Endodermal cell (in vitro differentiated cells): Measurements from ENCODE around the gene CTNND2. TPM values are rescaled to one million over a fixed set of nuclear protein-coding genes. Genes with fewer than 3 reads are reported as not detected.
"Not testable (repeated sequence)": the region's sequence is repeated elsewhere in the genome, so short reads cannot be mapped to it uniquely, and the experiment has no call there.

Source experiments
- DNase-seq: peaks from one replicate; pipeline ENCODE4 v3.0.0-alpha.2; 2017
- H3K27ac ChIP-seq: 2 replicates; pipeline ENCODE4 v1.5.1; 2013; ENCODE audit warnings: mild to moderate bottlenecking, low read depth, low read length, moderate library complexity
- H3K27me3 ChIP-seq: 2 replicates; pipeline ENCODE4 v1.6.1; 2013; ENCODE audit warnings: mild to moderate bottlenecking, low read length, moderate library complexity; ENCODE audit not compliant: insufficient read depth, control insufficient read depth, poor library complexity, severe bottlenecking
- H3K36me3 ChIP-seq: 2 replicates; pipeline ENCODE4 v1.7.0; 2013; ENCODE audit warnings: mild to moderate bottlenecking, low read length, moderate library complexity; ENCODE audit not compliant: control insufficient read depth, insufficient read depth
- H3K4me1 ChIP-seq: one replicate; pipeline ENCODE4 v1.7.0; 2013; ENCODE audit warnings: low read length; ENCODE audit not compliant: control insufficient read depth, insufficient read depth
- H3K4me3 ChIP-seq: 2 replicates; pipeline ENCODE4 v1.5.1; 2013; ENCODE audit warnings: mild to moderate bottlenecking, low read length, moderate library complexity
- H3K9ac ChIP-seq: 2 replicates; pipeline ENCODE4 v1.6.1; 2013; ENCODE audit warnings: mild to moderate bottlenecking, low read length, moderate library complexity; ENCODE audit not compliant: poor library complexity, severe bottlenecking; ENCODE audit errors: extremely low read depth
- H3K9me3 ChIP-seq: 2 replicates; pipeline ENCODE4 v1.6.1; 2013; ENCODE audit warnings: mild to moderate bottlenecking, low read length, moderate library complexity; ENCODE audit not compliant: control insufficient read depth
- H3K27ac Mint-ChIP-seq: 2 replicates; pipeline ENCODE4 v1.8.0; 2020; ENCODE audit warnings: mixed read lengths
- H3K27me3 Mint-ChIP-seq: 2 replicates; pipeline ENCODE4 v1.8.0; 2021; ENCODE audit warnings: mild to moderate bottlenecking, mixed read lengths; ENCODE audit not compliant: insufficient read depth
- H3K36me3 Mint-ChIP-seq: 2 replicates; pipeline ENCODE4 v1.8.0; 2020; ENCODE audit warnings: low read depth, mixed read lengths
- H3K4me1 Mint-ChIP-seq: 2 replicates; pipeline ENCODE4 v1.8.0; 2020; ENCODE audit warnings: mixed read lengths
- H3K4me3 Mint-ChIP-seq: 2 replicates; pipeline ENCODE4 v1.8.0; 2020; ENCODE audit warnings: mild to moderate bottlenecking, moderate library complexity, mixed read lengths
- H3K9me3 Mint-ChIP-seq: 2 replicates; pipeline ENCODE4 v1.8.0; 2020; ENCODE audit warnings: mild to moderate bottlenecking, mixed read lengths
- WGBS, 2 experiments: methylation state at CpG; one replicate each; pipeline versions ENCODE4 v1.1.5 to v1.1.7; 2013; ENCODE audit warnings: missing lambda C conversion rate in 2 of 2, mixed read lengths in 1 of 2; ENCODE audit not compliant: insufficient coverage in 1 of 2, insufficient read length in 1 of 2; 5-methylcytosine and 5-hydroxymethylcytosine counted together
- total RNA-seq, 2 donors: library from RNA; stranded (reverse); fragmentation: NEBNext Ultra II Directional in 1 of 2; extraction: Animal tissue kit (Norgen Biotek cat#: 25700) in 1 of 2; gene quantifications; 2 replicates in 1 of 2; 3 replicates in 1 of 2; pipeline ENCODE4 v1.2.1, GENCODE V29; 2021
- TF ChIP-seq, protein P1 (sequence below): fragments of 200-600 bp; sonication (generic); conservative IDR thresholded peaks from 2 replicates; pipeline ENCODE4 v1.5.0; 2021; ENCODE audit warnings: antibody characterized with exemption, mild to moderate bottlenecking

The CTNND2 gene
- total RNA-seq, 2 donors from 2014 or later = 6.5 to 10.3 TPM

DNA sequence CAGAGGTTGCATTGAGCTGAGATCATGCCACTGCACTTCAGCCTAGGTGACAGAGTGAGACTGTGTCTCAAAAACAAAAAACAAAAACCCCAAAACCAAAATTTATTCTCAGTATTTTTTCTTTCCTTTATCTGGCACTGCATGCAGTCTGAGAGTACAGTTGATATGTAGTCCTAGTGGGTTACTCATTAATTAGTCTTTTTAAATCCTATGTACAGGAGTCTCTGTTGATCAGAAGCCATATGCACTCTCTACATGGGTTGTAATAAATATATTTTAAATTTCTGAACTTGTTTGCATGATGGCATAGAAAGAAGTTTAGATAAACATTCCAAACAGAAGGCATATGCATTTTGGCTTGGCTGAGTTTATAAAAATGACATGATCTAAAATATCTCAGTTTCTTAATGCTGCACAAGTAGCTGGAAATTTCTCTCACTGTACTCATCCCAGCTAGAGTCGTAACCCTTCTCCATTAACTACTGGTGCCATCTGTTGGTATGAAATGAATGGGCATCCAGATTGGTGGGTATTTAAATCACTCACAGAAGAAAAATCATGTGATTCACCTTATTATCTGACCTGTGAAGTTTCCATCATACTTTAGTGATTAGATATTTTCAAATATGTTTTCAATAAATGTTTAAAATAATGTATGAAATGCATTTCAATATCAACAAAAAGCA, 284.8 kb downstream of the CTNND2 start:
- no peak overlapping the region for H3K27ac ChIP-seq
- TF ChIP-seq, protein P1, sequence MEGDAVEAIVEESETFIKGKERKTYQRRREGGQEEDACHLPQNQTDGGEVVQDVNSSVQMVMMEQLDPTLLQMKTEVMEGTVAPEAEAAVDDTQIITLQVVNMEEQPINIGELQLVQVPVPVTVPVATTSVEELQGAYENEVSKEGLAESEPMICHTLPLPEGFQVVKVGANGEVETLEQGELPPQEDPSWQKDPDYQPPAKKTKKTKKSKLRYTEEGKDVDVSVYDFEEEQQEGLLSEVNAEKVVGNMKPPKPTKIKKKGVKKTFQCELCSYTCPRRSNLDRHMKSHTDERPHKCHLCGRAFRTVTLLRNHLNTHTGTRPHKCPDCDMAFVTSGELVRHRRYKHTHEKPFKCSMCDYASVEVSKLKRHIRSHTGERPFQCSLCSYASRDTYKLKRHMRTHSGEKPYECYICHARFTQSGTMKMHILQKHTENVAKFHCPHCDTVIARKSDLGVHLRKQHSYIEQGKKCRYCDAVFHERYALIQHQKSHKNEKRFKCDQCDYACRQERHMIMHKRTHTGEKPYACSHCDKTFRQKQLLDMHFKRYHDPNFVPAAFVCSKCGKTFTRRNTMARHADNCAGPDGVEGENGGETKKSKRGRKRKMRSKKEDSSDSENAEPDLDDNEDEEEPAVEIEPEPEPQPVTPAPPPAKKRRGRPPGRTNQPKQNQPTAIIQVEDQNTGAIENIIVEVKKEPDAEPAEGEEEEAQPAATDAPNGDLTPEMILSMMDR = peak; percentile 51
- WGBS, 2 experiments = 83% methylated on average over 1 of the region's 1 CpG; no CpG with 5 or more reads in 1 of the 2 experiments
- no peak overlapping the region for H3K9ac ChIP-seq
- no peaks in the 10 kb centered on the region for H3K27me3 ChIP-seq
- no peak overlapping the region for H3K4me3 Mint-ChIP-seq
- no peak overlapping the region for H3K27ac Mint-ChIP-seq
- peaks cover 7% of the 10 kb centered on the region for H3K9me3 Mint-ChIP-seq
- H3K36me3 Mint-ChIP-seq = no peaks in the 10 kb centered on the region
- no peaks in the 10 kb centered on the region for H3K27me3 Mint-ChIP-seq
- no peak for DNase-seq
- H3K9me3 ChIP-seq = no peaks in the 10 kb centered on the region
- H3K36me3 ChIP-seq = no peaks in the 10 kb centered on the region
- H3K4me3 ChIP-seq = no peak overlapping the region
- no peaks in the 10 kb centered on the region for H3K4me1 Mint-ChIP-seq
- H3K4me1 ChIP-seq = no peaks in the 10 kb centered on the region

DNA sequence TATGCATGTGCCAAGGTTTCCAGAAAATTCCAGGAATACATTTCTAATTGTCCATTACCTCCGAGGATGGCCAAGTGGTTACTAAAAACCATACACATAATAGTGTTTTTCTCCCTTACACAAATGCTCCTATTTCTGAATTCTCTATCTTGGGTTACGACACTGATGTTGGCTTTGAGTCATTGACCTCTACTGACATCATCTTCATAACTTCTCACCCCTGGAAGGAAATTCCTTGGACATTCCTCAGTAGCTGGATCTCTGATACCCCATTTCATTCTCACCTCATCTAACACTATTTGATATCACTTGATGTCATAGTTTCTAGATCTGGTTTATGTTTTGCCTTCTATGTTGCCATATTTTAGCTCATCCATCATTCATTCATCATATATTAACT, 287.2 kb downstream of the CTNND2 start:
- TF ChIP-seq, protein P1 = no peak
- H3K9me3 Mint-ChIP-seq = no peaks in the 10 kb centered on the region
- Histone ChIP-seq H3K9me3 (no peaks in the 10 kb centered on the region), H3K27me3 (no peaks in the 10 kb centered on the region), H3K4me3 (no peak overlapping the region), H3K9ac (no peak overlapping the region), H3K4me1 (no peaks in the 10 kb centered on the region), H3K36me3 (no peaks in the 10 kb centered on the region), H3K27ac (no peak overlapping the region)
- no peak overlapping the region for H3K27ac Mint-ChIP-seq
- 92 to 100% methylated on average over 2 of the region's 2 CpGs for WGBS, 2 experiments
- H3K27me3 Mint-ChIP-seq = no peaks in the 10 kb centered on the region
- H3K4me1 Mint-ChIP-seq = no peaks in the 10 kb centered on the region
- no peak for DNase-seq
- no peaks in the 10 kb centered on the region for H3K36me3 Mint-ChIP-seq
- no peak overlapping the region for H3K4me3 Mint-ChIP-seq

DNA sequence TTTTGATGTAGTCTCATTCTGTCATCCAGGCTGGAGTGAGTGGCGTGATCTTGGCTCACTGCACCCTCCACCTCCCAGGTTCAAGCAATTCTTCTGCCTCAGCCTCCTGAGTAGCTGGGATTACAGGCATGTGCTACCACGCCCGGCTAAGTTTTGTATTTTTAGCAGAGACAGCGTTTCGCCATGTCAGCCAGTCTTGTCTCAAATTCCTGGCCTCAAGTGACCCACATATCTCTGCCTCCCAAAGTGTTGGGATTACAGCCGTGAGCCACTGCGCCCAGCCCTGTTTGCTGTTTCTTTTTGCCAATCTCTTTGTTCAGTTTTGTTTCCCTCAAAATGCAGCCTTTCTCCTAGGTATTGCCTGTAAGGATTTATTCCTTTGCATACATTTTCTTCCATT, 287.6 kb downstream of the CTNND2 start:
- not testable (repeated sequence) for H3K4me3 ChIP-seq, H3K27me3 ChIP-seq, H3K9me3 ChIP-seq, H3K27me3 Mint-ChIP-seq, H3K27ac Mint-ChIP-seq, H3K4me3 Mint-ChIP-seq, H3K9me3 Mint-ChIP-seq, H3K36me3 Mint-ChIP-seq, H3K4me1 Mint-ChIP-seq, DNase-seq, H3K27ac ChIP-seq, H3K36me3 ChIP-seq, H3K9ac ChIP-seq, H3K4me1 ChIP-seq
- 93% methylated on average over 7 of the region's 7 CpGs for whole genome bisulfite sequencing, 2 experiments

DNA sequence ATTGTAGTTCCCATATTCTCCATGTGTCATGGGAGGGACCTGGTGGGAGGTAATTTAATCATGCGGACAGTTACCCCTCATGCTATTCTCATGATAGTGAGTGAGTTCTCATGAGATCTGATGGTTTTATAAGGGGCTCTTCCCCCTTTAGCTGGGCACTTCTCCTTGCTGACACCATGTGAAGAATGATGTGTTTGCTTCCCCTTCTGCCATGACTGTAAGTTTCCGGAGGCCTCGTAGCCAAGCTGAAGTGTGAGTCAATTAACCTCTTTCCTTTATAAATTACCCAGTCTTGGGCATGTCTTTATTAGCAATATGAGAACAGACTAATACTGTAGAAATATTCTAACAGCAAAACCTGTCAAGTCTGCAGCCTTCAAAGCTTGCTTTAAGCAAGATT, 293.2 kb downstream of the CTNND2 start:
- no peaks in the 10 kb centered on the region for H3K36me3 Mint-ChIP-seq
- no peaks in the 10 kb centered on the region for H3K9me3 Mint-ChIP-seq
- 61 to 100% methylated on average over 1 to 3 of the region's 3 CpGs for WGBS, 2 experiments
- H3K27me3 Mint-ChIP-seq = no peaks in the 10 kb centered on the region
- TF ChIP-seq, protein P1 = no peak
- Histone ChIP-seq H3K4me1 (no peaks in the 10 kb centered on the region), H3K9me3 (no peaks in the 10 kb centered on the region), H3K36me3 (no peaks in the 10 kb centered on the region), H3K27ac (no peak overlapping the region), H3K27me3 (no peaks in the 10 kb centered on the region), H3K4me3 (no peak overlapping the region), H3K9ac (no peak overlapping the region)
- DNase-seq = no peak
- no peaks in the 10 kb centered on the region for H3K4me1 Mint-ChIP-seq
- H3K27ac Mint-ChIP-seq = no peak overlapping the region
- no peak overlapping the region for H3K4me3 Mint-ChIP-seq
